SH-SY5Y (cell line): ENCODE data around the gene NEDD4L.

Experiments
- GATA2 ChIP-seq: IDR thresholded peaks from 2 replicates; pipeline ENCODE4 v1.6.1; 2011; ENCODE audit warnings: mild to moderate bottlenecking, low read depth, low read length
- GATA3 ChIP-seq: IDR thresholded peaks from 2 replicates; pipeline ENCODE4 v1.6.1; 2011; ENCODE audit warnings: low read depth, mild to moderate bottlenecking, low read length, moderate library complexity

Gene NEDD4L

DNA sequence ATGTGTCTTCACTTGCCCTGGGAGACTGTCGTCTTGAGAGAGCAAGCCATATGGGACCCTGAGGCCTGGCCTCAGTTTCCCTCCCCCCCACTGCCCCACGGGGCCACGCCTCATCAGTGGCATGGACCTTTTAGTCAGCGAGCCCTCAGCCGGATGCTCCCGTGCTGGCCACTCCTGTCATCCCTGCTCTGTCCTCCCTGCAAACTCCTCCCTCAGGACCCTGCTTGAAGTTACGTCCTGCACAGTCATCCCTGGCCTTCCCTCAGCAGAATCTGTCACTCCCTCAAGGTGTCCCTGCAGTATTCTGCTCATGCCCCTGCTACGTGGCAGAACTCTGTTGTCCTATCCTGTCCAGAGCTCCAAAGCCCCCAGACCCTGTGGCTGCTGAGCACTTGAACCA is 265.1 kb downstream of the NEDD4L start:
- TF ChIP-seq GATA2 (no peak), GATA3 (no peak)

DNA sequence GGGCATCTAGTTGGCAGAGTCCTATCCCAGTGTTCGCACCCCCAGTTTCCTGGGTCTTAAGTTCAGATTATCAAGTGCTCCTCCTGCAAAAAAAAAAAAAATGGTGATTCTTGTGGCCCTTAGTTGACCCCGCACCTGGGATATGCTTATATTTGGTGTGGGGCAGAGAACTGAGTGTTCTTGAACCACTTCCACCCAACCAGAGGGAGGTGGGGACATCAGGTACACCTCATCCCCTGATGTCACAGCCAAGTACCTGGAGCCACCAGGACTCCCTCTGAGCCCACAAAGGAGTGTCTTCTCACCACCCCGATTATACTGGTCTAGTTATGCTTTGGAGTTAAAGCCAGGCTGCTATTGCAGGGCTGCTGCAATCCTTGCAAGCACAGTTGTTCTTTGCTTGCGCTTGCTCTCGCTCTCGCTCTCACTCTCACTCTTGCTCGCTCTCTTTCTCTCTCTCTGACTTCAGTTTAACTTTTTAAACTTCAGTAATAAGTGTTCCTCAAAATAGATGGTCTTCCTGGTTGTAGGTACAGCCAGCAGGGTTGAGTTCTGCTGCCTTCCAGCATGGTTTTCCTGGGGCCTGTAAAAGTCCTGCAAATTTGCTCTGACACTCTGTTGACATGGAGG is 265.7 kb downstream of the NEDD4L start:
- TF ChIP-seq GATA2 (no peak), GATA3 (no peak)

DNA sequence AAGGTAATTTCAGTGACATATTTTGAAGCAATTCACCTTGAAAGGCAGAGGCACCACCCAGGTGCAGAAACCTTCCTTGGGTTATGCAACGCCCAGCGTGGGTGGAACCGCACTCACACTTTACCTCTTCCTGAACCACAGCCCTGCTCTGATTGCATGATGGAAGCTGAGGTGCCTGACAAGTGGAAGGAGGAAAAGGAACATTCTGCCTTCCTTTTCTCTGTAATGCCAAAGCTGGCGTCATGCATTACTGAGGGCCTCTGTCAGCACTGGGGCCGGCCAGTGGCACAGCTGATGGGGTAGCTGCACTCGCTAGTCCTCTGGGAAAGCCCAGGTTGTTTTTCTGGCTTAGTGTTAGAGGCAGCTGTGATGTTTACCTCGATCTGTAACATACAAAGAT is 266.5 kb downstream of the NEDD4L start:
- TF ChIP-seq GATA3, result no peak
- no peak for TF ChIP-seq GATA2

DNA sequence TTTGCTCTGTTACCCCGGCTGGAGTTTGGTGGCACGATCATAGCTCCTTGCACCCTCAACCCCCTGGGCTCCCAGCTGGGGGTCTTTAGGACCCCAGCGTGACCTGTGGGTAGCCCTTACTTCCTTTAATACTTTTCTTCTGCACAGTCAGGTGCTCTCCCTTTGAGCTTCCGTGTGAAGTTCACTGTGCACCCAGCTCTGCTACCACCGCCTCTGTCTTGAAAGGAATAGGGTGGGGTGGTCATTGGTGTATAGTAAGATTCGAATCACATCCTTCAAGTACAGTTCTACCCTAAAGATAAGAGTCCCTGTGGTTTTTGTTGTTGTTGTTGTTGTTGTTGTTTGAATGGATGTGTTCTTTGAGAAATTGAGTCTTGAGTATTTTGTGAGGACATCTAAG is 267.4 kb downstream of the NEDD4L start:
- TF ChIP-seq GATA2 (no peak), GATA3 (no peak)

DNA sequence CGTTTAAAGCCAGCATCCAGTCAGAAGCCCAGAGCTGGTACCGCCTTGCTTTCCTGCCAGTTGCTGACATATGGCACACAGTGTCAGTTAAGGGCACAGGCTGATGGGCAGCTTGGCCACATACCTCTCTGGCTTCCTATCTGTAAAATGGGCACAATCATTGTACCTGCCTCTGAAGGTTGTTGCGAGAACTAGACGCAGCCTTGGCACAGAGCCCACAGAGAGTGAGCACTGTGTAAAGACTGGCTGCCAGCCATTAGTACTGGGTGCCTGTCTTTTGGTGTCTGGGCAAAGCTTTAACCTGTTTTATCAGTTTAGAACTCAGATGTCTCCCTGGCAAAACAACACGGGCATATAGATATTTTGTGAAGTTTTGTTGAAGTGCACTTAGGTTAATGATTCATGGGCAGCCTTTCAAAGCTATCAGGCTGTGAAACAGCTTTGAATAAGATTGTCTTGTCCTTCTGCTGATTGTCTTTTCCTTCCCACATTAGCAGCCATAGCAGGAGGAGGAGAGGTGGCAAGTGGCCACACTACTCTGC is 269.5 kb downstream of the NEDD4L start:
- TF ChIP-seq GATA3 (no peak), GATA2 (no peak)

DNA sequence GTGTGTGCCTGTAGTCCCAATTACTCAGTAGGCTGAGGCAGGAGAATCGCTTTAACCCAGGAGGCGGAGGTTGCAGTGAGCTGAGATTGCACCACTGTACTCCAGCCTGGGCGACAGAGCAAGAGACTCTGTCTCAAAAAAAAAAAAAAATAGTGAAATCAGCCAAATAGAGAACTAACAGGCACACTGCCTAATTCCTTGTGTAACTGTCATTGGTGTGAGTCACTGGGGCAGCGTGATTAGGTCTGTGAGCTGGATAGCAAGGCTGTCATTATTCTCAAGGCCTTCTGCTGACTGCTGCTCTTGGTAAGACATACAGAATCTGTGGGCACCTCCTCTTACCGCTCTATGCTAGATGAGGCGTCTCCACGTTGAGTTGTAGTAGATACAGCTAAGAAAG is 270.3 kb downstream of the NEDD4L start:
- no peak for TF ChIP-seq GATA3
- no peak for TF ChIP-seq GATA2

DNA sequence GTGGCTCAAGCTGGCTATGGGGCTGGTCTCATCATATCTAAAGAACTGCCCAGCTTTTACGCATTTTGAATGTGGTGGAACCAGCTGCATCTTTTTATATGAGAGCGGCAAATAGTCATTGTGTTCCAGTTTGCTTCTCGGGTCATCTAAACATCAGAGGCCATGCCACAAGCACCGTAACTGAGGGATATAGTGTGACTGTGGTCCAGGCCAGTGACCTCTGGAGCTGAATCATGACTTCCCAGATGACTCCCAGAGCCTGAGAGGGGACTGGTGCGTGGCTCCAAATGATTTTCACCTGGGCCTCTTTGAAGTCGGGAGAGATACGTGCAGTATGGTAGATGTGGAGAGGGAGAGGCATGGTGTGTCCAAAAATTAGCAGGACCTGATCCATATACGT is 271.0 kb downstream of the NEDD4L start:
- TF ChIP-seq GATA2, result no peak
- no peak for TF ChIP-seq GATA3

DNA sequence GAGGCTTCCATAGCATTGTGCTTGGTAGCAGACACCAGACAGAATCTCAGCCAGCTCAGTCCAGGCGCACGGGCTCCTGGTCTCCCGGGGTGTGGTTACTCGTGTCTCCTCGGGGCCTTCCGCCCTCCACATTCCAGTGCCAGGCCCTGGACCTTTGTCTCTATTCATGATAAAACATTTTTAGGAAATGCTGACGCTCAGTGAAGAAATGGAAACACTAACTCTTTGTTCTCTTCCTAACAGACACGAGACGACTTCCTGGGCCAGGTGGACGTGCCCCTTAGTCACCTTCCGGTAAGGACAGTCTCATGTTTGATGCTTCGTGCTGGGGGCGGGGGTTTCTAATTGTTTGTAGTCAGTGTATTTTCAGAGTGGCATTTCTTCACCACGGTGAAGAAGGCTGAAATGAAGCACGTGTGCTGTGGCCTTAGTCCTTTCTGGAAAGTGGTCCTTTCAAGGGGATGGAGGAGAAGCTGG is 271.8 kb downstream of the NEDD4L start:
- TF ChIP-seq GATA2 (no peak), GATA3 (no peak)

DNA sequence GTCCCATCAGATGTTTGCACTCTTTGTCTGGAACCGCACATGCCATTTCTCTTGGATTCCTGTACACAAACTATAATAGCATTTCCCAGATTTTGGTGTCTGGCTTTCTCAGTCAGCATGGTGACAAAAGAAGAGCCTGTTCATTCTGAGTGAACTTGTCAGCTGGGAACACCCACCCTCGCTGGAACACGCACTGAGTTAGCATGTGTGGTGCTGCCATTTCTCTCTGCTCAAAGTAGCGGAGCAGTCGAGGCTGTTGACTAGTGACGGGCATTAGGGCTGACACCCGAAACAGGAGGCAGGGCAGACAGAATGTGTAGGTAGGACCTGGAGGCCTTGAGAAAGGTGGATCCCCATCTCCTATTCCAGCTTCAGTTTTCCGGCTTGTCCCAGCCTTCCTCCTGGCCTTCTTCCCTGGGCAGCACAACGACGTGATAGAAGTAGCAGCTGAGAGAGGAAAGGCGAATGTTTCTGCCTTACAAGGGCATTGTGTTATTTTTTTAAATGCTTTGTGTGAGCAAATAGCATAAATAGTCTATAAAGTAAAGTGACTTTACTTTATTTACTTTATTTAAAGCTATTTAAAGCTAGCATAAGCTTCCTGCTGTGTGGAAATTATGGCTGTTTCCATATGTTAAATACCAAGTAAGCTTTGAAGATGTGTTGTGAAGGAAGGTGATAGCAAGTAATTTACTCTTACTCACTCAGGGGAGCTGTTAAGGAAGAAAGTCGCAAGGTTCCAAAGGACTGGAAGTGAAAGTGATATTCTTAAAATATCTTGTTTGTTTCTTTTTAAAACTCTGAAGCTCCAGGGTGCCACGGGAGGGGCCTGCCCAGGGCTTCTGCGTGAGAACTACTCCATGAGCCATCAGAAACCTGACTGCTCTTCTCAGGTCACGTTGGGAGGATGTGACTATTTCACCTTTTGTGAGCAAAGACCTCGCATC is 272.6 kb downstream of the NEDD4L start:
- TF ChIP-seq GATA3, result no peak
- no peak for TF ChIP-seq GATA2

DNA sequence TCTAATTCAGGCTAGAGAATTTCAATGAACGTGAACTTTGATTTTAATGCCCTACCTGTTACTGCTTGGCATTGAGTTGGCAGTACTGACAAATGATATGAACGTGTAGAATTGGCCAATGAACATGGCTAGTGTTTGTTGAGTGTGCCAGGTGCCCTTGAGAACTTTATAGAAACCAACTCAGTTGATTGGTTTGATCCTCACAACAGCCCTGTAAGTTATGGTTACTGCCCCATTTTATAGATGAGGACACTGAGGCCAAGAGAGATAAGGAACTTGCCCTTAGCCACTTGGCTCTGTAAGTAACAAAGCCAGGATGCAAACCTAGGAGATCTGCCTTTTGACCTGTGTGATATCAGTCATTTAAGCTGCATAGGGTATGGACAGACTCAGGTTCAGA is 275.7 kb downstream of the NEDD4L start:
- no peak for TF ChIP-seq GATA3
- TF ChIP-seq GATA2, result no peak

DNA sequence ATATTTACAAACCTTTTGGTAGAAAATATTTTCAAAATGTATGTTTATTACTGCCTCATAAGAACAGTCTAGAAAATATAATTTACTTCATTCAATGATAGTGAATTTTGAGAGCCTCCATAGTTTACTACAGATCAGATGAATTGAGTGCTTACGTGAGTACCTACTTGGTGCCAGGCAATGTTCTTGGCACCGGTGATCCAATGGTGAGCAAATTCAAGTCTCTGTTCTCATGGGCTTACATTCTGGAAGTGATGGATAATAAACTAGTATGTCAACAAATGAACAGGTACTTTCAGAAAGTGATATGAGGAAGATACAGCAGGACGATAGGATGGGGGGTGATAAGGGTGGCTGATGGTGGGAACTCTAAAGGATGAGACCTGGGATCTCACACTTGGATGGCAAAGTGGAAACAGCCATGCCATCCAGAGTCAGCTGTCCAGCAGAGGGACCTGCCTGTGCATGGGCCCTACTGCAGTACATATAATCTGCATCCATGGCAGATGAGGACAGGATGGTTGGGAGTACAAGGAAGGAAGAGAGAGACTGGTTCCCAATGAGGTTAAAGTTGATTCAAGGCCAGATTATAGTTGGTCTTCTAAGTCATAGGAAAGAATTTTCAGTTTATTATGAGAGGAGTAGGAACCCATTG is 277.0 kb downstream of the NEDD4L start:
- TF ChIP-seq GATA3, result no peak
- no peak for TF ChIP-seq GATA2

DNA sequence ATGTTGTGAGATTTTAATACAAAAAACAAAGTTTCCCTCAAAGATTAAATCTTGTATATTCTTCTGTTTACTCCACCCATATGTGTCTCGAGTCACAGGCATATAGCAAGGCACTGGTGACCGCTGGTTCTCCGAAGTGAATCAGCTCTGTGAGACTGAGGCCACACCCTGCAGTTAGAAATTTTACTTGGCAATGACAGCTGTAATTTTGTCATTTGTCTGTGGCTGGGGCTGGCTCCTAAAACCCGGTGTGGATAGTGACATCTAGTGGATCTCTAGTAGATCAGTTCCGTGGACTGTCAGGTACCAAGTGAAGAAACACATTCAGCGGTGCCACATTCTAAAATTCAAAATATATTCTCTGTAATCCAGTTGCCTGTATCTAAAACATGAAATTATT is 278.0 kb downstream of the NEDD4L start:
- TF ChIP-seq GATA3, result no peak
- TF ChIP-seq GATA2, result no peak

DNA sequence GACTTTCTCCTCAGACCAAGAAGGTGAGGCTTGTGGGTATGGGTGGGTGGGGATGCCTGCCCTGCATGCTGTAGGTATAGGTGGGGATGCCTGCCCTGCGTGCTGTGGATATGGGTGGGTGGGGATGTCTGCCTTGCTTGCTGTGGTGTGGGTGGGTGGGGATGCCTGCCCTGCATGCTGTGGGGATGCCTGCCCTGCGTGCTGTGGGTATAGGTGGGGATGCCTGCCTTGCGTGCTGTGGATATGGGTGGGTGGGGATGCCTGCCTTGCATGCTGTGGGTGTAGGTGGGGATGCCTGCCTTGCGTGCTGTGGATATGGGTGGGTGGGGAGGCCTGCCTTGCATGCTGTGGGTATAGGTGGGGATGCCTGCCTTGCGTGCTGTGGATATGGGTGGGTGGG is 278.4 kb downstream of the NEDD4L start:
- no peak for TF ChIP-seq GATA3
- TF ChIP-seq GATA2, result no peak
